Activated CD4-positive, alpha-beta T cell treated with anti-CD3 and anti-CD28 coated beads for 4 hours (primary cell): ENCODE measurements around the gene SHISA3.

Source experiments
- DNase-seq, 2 donors: peaks; one replicate each; pipeline ENCODE4 v3.0.0-alpha.2; 2020

SHISA3 gene

DNA sequence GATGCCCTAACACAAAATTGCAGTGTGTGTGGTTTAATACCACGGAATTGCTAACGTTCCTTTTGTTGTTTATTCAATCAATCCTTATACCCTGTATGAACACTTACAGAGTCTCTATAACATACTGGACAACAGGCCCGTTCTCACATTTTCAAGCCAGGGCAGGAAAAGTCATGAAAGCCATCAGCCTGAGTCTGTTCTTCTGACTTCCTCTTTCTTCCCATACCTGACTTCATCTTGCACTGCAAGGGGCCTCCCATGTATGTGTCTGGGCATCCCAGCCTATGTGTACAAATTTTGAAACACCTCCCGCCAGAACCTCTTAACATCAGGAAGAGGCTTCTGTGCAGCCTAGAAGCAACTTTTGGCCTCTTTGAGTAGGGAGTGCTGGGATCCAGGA is 4.9 kb upstream of the SHISA3 start:
- no peak for DNase-seq

DNA sequence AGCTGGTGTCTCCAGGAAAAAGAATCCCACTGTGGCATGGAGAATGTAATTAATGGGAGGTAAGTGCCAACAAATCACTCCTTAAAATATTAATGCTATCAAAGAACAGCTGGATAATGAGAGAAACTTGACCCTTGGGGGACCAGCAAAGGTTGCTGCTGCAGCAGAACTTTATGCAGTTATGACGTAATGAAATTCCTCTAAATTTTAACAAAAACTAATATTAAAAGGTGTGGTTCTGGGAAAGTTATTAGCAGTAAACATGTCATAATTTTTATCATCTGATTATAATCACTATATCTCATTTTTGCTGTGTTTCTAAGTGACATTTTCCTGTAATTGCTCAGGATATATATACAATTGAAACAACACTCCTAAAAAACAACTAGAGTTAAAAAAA is 1.7 kb upstream of the SHISA3 start:
- DNase-seq = no peak

GRCh38 chr4:42396361-42396751 is 932 bp upstream of the SHISA3 start:
- DNase-seq = no peak

GRCh38 chr4:42397635-42398170 is 415 bp downstream of the SHISA3 start:
- DNase-seq = no peak

- DNase-seq = no peak
Measured at GRCh38 chr4:42398171-42398870, 1.0 kb downstream of the SHISA3 start.

DNA sequence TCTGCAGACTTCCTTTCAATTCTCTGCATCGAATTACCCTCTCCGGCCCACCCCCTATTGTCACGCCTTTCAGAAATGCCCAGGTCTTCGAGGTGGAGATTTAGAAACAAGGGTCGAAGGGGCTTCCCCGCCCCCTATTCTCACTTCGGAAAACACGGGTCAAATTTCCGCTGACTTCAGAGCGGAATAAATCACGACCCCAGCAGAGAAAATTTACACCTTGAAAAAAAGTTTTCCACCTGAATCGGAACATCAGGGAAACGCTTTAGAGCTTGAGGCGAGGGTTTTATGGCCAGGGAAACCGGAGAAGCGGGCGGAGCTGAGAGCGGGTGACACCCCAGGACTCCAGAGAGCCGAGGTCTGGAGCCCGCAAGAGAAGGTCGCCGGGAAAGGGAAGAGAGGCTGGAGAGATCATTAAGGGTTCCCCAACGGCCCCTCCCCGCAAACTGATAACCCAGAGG is 1.6 kb downstream of the SHISA3 start:
- DNase-seq = no peak

- DNase-seq = no peak
Measured at GRCh38 chr4:42399393-42399792, 2.1 kb downstream of the SHISA3 start.

DNA sequence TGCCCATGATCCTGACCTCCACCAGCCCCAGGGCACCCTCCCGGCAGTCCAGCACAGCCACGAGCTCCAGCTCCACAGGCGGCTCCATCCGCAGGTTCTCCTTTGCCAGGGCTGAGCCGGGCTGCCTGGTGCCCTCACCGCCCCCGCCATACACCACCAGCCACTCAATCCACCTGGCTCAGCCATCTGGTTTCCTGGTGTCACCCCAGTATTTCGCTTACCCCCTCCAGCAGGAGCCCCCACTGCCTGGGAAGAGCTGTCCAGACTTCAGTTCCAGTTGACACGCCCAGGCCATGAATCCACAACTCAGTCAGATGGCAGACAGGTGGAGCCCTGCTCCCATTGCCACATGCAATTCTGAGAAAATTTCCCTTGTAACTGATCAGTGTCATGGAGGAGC is 3.9 kb downstream of the SHISA3 start:
- DNase-seq = no peak

GRCh38 chr4:42404001-42404400 is 6.7 kb downstream of the SHISA3 start:
- no peak for DNase-seq

- DNase-seq = no peak
Measured at GRCh38 chr4:42410446-42410845, 13.2 kb downstream of the SHISA3 start.

GRCh38 chr4:42411803-42412202 is 14.5 kb downstream of the SHISA3 start:
- no peak for DNase-seq

- DNase-seq = no peak
Measured at GRCh38 chr4:42412251-42412650, 15.0 kb downstream of the SHISA3 start.

DNA sequence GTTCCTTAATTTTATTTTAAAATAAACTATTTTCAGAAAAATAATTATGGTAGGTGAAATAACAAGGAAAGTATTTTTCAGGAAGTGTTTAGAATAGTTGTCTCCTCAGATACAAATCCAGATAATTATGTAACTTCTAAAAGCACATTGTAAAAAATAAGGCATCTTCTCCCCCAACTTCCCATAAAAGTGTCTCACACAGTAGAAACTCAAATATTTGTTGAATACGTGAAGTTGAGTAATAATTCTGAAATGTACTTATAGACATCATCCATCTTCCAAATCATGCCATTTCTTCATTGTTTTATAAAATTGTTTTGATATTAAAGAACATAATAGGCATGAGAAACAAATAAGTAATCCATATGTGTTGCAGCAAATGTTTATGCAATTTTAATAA is 18.0 kb downstream of the SHISA3 start:
- no peak for DNase-seq

DNA sequence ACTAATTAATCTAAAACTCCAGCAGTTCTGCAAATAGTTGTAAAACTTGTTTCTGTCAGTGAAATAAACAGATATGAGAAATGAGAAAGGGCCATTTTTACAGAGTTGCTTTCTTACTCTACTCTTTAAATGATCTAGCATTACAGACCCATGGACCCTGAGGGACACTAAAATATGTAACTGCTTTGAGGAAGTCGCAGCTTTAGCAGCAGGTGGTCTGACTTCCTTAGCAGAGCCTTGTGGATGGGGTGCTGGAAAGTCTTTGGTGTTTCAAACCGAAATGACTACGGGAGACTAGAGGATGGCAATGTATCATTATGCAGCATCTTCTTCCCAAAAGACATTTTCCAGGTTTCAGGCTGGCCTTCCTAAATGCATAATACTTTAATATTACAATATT is 18.7 kb downstream of the SHISA3 start:
- DNase-seq = no peak

GRCh38 chr4:42417550-42417949 is 20.3 kb downstream of the SHISA3 start:
- DNase-seq = no peak

DNA sequence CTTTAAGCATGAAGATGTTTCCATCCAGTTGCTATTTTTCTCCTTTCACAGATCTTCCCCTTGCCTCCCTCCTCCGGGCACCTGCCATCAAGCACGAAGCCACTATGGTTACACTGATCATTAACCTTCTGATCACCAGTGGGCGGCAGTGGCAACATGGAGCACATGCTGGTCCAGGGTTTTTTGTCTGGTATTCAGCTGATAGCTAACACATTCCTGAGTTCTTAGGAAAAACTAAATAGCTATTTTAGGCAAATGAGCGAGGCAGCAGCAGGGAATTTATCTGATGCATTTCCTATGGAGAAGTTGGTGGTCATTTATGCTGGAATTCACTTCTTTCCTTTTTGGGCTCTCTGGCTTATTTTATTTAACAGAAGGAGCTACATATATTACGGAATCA is 22.9 kb downstream of the SHISA3 start:
- no peak for DNase-seq

- no peak for DNase-seq
Measured at GRCh38 chr4:42425146-42426065, 28.1 kb downstream of the SHISA3 start.

DNA sequence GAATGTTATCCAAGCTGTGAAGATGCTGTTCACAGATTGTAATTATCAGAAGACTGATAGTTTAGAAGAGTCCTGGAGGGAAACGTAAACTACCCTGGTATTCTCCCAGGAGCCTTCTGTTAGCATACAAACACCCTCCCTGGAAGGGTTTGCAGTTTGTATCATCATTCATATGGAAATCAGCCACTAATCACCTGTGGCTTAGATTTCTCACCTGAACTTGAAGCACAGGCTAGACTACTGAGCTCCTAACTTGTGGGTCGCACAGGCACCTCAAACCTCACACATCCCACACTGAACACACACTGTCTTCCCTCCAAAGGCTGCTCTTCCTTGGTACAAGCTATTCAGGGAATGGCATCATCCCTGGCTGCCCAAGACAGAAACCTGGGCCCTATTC is 30.7 kb downstream of the SHISA3 start:
- no peak for DNase-seq

- DNase-seq = no peak
Measured at GRCh38 chr4:42436928-42437565, 39.8 kb downstream of the SHISA3 start.

GRCh38 chr4:42440083-42440482 is 42.8 kb downstream of the SHISA3 start:
- DNase-seq = no peak

DNA sequence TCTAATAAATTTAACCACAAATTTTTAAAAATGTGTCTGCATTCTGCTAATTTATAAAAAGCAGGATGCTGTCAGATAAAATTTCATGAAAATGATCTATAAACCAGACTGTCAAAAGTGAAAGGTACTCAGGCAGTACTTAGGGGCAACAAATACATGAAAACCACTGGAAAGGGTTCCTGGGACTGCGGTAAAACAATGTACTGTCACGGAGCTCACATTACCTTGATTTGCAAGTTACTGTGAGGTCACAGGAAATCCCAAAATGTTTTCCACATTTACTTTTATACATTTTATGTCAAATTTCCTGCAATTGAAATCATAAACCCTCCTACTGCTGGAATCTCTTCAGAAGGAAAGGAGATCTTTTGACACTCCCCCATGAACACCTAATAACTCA is 45.3 kb downstream of the SHISA3 start:
- no peak for DNase-seq

GRCh38 chr4:42445038-42445437 is 47.8 kb downstream of the SHISA3 start:
- no peak for DNase-seq

DNA sequence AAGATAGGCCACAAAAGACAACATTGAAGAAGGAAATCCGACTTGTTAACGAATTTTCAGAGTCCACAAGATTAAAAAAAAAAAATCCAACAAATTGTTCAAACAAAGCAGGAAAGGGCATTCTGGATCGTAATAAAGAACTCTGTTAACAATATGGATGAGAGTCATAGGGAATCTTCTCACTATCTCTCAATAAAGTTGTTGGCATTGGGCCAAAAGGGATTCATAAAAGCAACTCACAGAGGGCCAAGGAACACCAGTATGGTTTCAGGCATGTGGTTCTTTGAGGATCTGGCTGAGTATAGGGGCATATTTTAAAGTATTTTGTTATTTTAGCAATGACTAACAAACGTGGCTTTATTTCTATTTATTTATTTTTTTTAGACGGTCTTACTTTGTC is 49.5 kb downstream of the SHISA3 start:
- no peak for DNase-seq
